Erythroblast (primary cell): Measurements from ENCODE around the gene LOXL4.

Source experiments
- DNase-seq, 2 experiments: peaks; one replicate each; lab custom pipeline; 2025; lab: John Stamatoyannopoulos, UW
- GATA1 ChIP-seq: IDR thresholded peaks from 2 replicates; pipeline ENCODE4 v1.6.1; 2011; ENCODE audit warnings: low read depth, mild to moderate bottlenecking, control low read depth, low read length, moderate library complexity
- POLR2A ChIP-seq: IDR thresholded peaks from 2 replicates; pipeline ENCODE4 v1.6.1; 2011; ENCODE audit warnings: mild to moderate bottlenecking, low read length

Gene LOXL4

DNA sequence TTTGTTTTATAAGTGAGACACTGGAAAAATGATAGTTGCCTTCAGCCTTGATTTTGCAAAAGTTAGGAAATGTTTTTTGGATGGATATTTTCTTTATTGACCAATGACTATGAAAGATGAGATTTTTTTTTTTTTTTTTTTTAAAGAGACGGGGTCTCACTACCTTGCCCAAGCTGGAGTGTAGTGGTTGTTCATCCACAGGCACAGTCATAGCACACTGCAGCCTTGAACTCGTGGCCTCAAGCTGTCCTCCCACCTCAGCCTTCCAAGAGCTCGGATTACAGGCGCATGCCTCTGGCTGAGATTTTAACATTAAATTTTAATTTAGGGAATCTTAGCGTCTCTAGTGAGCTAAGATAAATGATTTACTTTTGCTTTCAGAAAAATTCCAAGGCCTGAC, 66.2 kb downstream of the LOXL4 start:
- no peak for TF ChIP-seq GATA1
- no peak for TF ChIP-seq POLR2A
- DNase-seq = no peak
